Fibroblast of lung (primary cell): Measurements from ENCODE around the gene CMTM7. TPM values are rescaled to one million over a fixed set of nuclear protein-coding genes. Genes with fewer than 3 reads are reported as not detected.

Source experiments
- DNase-seq, 2 donors: peaks; one replicate each; pipeline versions ENCODE4 v3.0.0 to v3.0.0-alpha.2; 2010; ENCODE audit warnings: low read depth in 2 of 2
- H2AFZ ChIP-seq: 2 replicates; pipeline ENCODE4 v1.5.1; 2012; ENCODE audit warnings: low read length, control low read depth, inconsistent platforms
- H3K27ac ChIP-seq: 2 replicates; pipeline ENCODE4 v1.5.1; 2011; ENCODE audit warnings: low read length, control low read depth; ENCODE audit not compliant: insufficient read depth
- H3K27me3 ChIP-seq: 2 replicates; pipeline ENCODE4 v1.5.1; 2011; ENCODE audit warnings: mild to moderate bottlenecking, low read length; ENCODE audit not compliant: control insufficient read depth, insufficient read depth
- H3K36me3 ChIP-seq: 2 replicates; pipeline ENCODE4 v1.5.1; 2011; ENCODE audit warnings: low read length; ENCODE audit not compliant: control insufficient read depth, insufficient read depth
- H3K4me1 ChIP-seq: 2 replicates; pipeline ENCODE4 v1.5.1; 2011; ENCODE audit warnings: low read length; ENCODE audit not compliant: control insufficient read depth, insufficient read depth; ENCODE audit errors: extremely low read depth
- H3K4me2 ChIP-seq: 2 replicates; pipeline ENCODE4 v1.5.1; 2011; ENCODE audit warnings: low read length, control low read depth; ENCODE audit not compliant: insufficient read depth; ENCODE audit errors: extremely low read depth
- H3K4me3 ChIP-seq, 4 experiments: fragments of 200-600 bp in 1 of 4; sonication (generic) in 1 of 4; replicated peaks in 1 of 4; 2 replicates each; pipeline ENCODE4 v1.5.1; 2011 to 2016; ENCODE audit warnings: low read length in 4 of 4, low read depth in 3 of 4, mild to moderate bottlenecking in 3 of 4, control low read depth in 2 of 4, inconsistent platforms in 1 of 4, mixed read lengths in 1 of 4; ENCODE audit not compliant: insufficient read depth in 1 of 4; ENCODE audit errors: control extremely low read depth in 1 of 4
- H3K79me2 ChIP-seq: 2 replicates; pipeline ENCODE4 v1.5.1; 2012; ENCODE audit warnings: mild to moderate bottlenecking, low read length, inconsistent platforms; ENCODE audit not compliant: control insufficient read depth, insufficient read depth
- H3K9ac ChIP-seq: 2 replicates; pipeline ENCODE4 v1.5.1; 2011; ENCODE audit warnings: mild to moderate bottlenecking, low read length, control low read depth; ENCODE audit not compliant: insufficient read depth
- H3K9me3 ChIP-seq: 2 replicates; pipeline ENCODE4 v1.5.1; 2012; ENCODE audit warnings: low read depth, low read length; ENCODE audit not compliant: control insufficient read depth, insufficient read depth
- H4K20me1 ChIP-seq: 2 replicates; pipeline ENCODE4 v1.5.1; 2011; ENCODE audit warnings: low read length; ENCODE audit not compliant: control insufficient read depth, insufficient read depth; ENCODE audit errors: extremely low read depth
- CTCF ChIP-seq, 2 donors: IDR thresholded peaks in 1 of 2; conservative IDR thresholded peaks in 1 of 2; 1 replicate in 1 of 2; 2 replicates in 1 of 2; pipeline ENCODE4 v1.5.1; 2011 to 2012; ENCODE audit warnings: low read length in 2 of 2, control low read depth in 1 of 2, inconsistent platforms in 1 of 2, low read depth in 1 of 2, mild to moderate bottlenecking in 1 of 2
- EZH2 ChIP-seq: IDR thresholded peaks from 2 replicates; pipeline ENCODE4 v1.5.1; 2012; ENCODE audit warnings: low read length, control low read depth, mild to moderate bottlenecking; ENCODE audit errors: missing control alignments
- polyA plus RNA-seq, 2 donors: library from polyadenylated mRNA; depleted of rRNA in 1 of 2; stranded (reverse) in 1 of 2; unstranded in 1 of 2; fragments of >200 nt; gene quantifications; 2 replicates each; pipeline ENCODE4 v1.2.1, GENCODE V29; 2011 to 2012; ENCODE audit warnings: missing spikeins in 1 of 2
- total RNA-seq: library from RNA; depleted of rRNA; stranded (reverse); fragments of >200 nt; gene quantifications from 2 replicates; pipeline ENCODE4 v1.2.1, GENCODE V29; 2014

CMTM7 gene
- total and polyA plus RNA-seq, 2 donors (not counting 1 experiment from before 2014, with no cell fraction given) = 3.5 to 9.3 TPM

- Histone ChIP-seq H3K27me3 (no peaks in the 10 kb centered on the region), H3K4me1 (no peaks in the 10 kb centered on the region), H4K20me1 (no peaks in the 10 kb centered on the region), H3K79me2 (no peaks in the 10 kb centered on the region), H3K4me2 (no peak overlapping the region), H3K9ac (no peak overlapping the region), H2AFZ (no peak overlapping the region), H3K9me3 (no peaks in the 10 kb centered on the region), H3K36me3 (no peaks in the 10 kb centered on the region), H3K27ac (no peak overlapping the region), H3K4me3 (no peak overlapping the region)
- DNase-seq = no peak
- TF ChIP-seq EZH2 = no peak
- TF ChIP-seq CTCF (conservative IDR thresholded peaks at IDR 0.05 in 1 of 2, IDR thresholded peaks at IDR 0.05 in 1 of 2; ENCODE audit: low read depth in 1 of 2, low read length in 2 of 2) = no peak
Observed at GRCh38 chr3:32373844-32374243, 17.8 kb upstream of the CMTM7 start.

- Histone ChIP-seq H3K27ac (no peak overlapping the region), H3K9ac (no peak overlapping the region), H3K79me2 (no peaks in the 10 kb centered on the region), H3K36me3 (no peaks in the 10 kb centered on the region), H3K4me3 (no peak overlapping the region), H4K20me1 (no peaks in the 10 kb centered on the region), H3K4me1 (no peaks in the 10 kb centered on the region), H3K9me3 (no peaks in the 10 kb centered on the region), H3K4me2 (no peak overlapping the region), H3K27me3 (no peaks in the 10 kb centered on the region), H2AFZ (no peak overlapping the region)
- DNase-seq = peak; percentile 61 to 82
- TF ChIP-seq CTCF (conservative IDR thresholded peaks at IDR 0.05 in 1 of 2, IDR thresholded peaks at IDR 0.05 in 1 of 2; ENCODE audit: low read depth in 1 of 2, low read length in 2 of 2) (peak; percentile 51 to 60), EZH2 (no peak)
Observed at GRCh38 chr3:32374788-32375595, 16.7 kb upstream of the CMTM7 start.

GRCh38 chr3:32375596-32375930 is 16.1 kb upstream of the CMTM7 start:
- Histone ChIP-seq H3K4me1 (no peaks in the 10 kb centered on the region), H3K36me3 (no peaks in the 10 kb centered on the region), H3K4me3 (no peak overlapping the region), H3K79me2 (no peaks in the 10 kb centered on the region), H3K4me2 (no peak overlapping the region), H3K27me3 (peaks cover 3% of the 10 kb centered on the region), H3K9me3 (no peaks in the 10 kb centered on the region), H4K20me1 (no peaks in the 10 kb centered on the region), H2AFZ (no peak overlapping the region), H3K27ac (no peak overlapping the region), H3K9ac (no peak overlapping the region)
- TF ChIP-seq EZH2 = no peak
- TF ChIP-seq CTCF (conservative IDR thresholded peaks at IDR 0.05 in 1 of 2, IDR thresholded peaks at IDR 0.05 in 1 of 2; ENCODE audit: low read depth in 1 of 2, low read length in 2 of 2) = no peak
- DNase-seq = no peak
